Measurements from ENCODE around the gene PLD1.

The PLD1 gene

GRCh38 chr3:171769461-171769860 lies 40.8 kb downstream of the PLD1 start:
- no peak for TF ChIP-seq GATA3 (IDR thresholded peaks at IDR 0.05; ENCODE audit: low read depth, low read length)
- TF ChIP-seq GATA2 (IDR thresholded peaks at IDR 0.05; ENCODE audit: low read depth, low read length), result no peak

GRCh38 chr3:171768986-171769385 lies 41.3 kb downstream of the PLD1 start:
- TF ChIP-seq GATA3 (IDR thresholded peaks at IDR 0.05; ENCODE audit: low read depth, low read length), result no peak

GRCh38 chr3:171768281-171768900 lies 41.9 kb downstream of the PLD1 start:
- TF ChIP-seq GATA2 (IDR thresholded peaks at IDR 0.05; ENCODE audit: low read depth, low read length), result no peak

- no peak for TF ChIP-seq GATA3 (IDR thresholded peaks at IDR 0.05; ENCODE audit: low read depth, low read length)
- TF ChIP-seq GATA2 (IDR thresholded peaks at IDR 0.05; ENCODE audit: low read depth, low read length), result no peak
Observed at GRCh38 chr3:171765511-171765887, 44.8 kb downstream of the PLD1 start.

- TF ChIP-seq GATA2 (IDR thresholded peaks at IDR 0.05; ENCODE audit: low read depth, low read length) (no peak), GATA3 (IDR thresholded peaks at IDR 0.05; ENCODE audit: low read depth, low read length) (no peak)
Observed at GRCh38 chr3:171763392-171763791, 46.9 kb downstream of the PLD1 start.

GRCh38 chr3:171760477-171760876 lies 49.8 kb downstream of the PLD1 start:
- no peak for TF ChIP-seq GATA2 (IDR thresholded peaks at IDR 0.05; ENCODE audit: low read depth, low read length)
- no peak for TF ChIP-seq GATA3 (IDR thresholded peaks at IDR 0.05; ENCODE audit: low read depth, low read length)

GRCh38 chr3:171758109-171758508 lies 52.2 kb downstream of the PLD1 start:
- no peak for TF ChIP-seq GATA2 (IDR thresholded peaks at IDR 0.05; ENCODE audit: low read depth, low read length)

- TF ChIP-seq GATA2 (IDR thresholded peaks at IDR 0.05; ENCODE audit: low read depth, low read length), result no peak
Observed at GRCh38 chr3:171757361-171758034, 52.8 kb downstream of the PLD1 start.

GRCh38 chr3:171755656-171756055 lies 54.6 kb downstream of the PLD1 start:
- no peak for TF ChIP-seq GATA2 (IDR thresholded peaks at IDR 0.05; ENCODE audit: low read depth, low read length)
- no peak for TF ChIP-seq GATA3 (IDR thresholded peaks at IDR 0.05; ENCODE audit: low read depth, low read length)

- no peak for TF ChIP-seq GATA2 (IDR thresholded peaks at IDR 0.05; ENCODE audit: low read depth, low read length)
- TF ChIP-seq GATA3 (IDR thresholded peaks at IDR 0.05; ENCODE audit: low read depth, low read length), result no peak
Observed at GRCh38 chr3:171755015-171755589, 55.2 kb downstream of the PLD1 start.

GRCh38 chr3:171753665-171754408 lies 56.4 kb downstream of the PLD1 start:
- no peak for TF ChIP-seq GATA2 (IDR thresholded peaks at IDR 0.05; ENCODE audit: low read depth, low read length)
- no peak for TF ChIP-seq GATA3 (IDR thresholded peaks at IDR 0.05; ENCODE audit: low read depth, low read length)

- no peak for TF ChIP-seq GATA2 (IDR thresholded peaks at IDR 0.05; ENCODE audit: low read depth, low read length)
- no peak for TF ChIP-seq GATA3 (IDR thresholded peaks at IDR 0.05; ENCODE audit: low read depth, low read length)
Observed at GRCh38 chr3:171753025-171753472, 57.2 kb downstream of the PLD1 start.

- TF ChIP-seq GATA2 (IDR thresholded peaks at IDR 0.05; ENCODE audit: low read depth, low read length) (no peak), GATA3 (IDR thresholded peaks at IDR 0.05; ENCODE audit: low read depth, low read length) (no peak)
Observed at GRCh38 chr3:171752329-171752728, 58.0 kb downstream of the PLD1 start.

- TF ChIP-seq GATA3 (IDR thresholded peaks at IDR 0.05; ENCODE audit: low read depth, low read length), result peak; percentile 79; the same call in 1 of the 2 replicates
- peak; percentile 77 for TF ChIP-seq GATA2 (IDR thresholded peaks at IDR 0.05; ENCODE audit: low read depth, low read length)
Observed at GRCh38 chr3:171749124-171749523, 61.2 kb downstream of the PLD1 start.
